OCI-M2 (cell line): ENCODE results near the gene EFCAB8.
"Not testable (repeated sequence)": the region's sequence is repeated elsewhere in the genome, so short reads cannot be mapped to it uniquely, and the experiment has no call there.

Experiments used
- DNase-seq: peaks from one replicate; lab custom pipeline; 2025; ENCODE audit not compliant: unreplicated experiment; lab: John Stamatoyannopoulos, UW

EFCAB8 gene

DNA sequence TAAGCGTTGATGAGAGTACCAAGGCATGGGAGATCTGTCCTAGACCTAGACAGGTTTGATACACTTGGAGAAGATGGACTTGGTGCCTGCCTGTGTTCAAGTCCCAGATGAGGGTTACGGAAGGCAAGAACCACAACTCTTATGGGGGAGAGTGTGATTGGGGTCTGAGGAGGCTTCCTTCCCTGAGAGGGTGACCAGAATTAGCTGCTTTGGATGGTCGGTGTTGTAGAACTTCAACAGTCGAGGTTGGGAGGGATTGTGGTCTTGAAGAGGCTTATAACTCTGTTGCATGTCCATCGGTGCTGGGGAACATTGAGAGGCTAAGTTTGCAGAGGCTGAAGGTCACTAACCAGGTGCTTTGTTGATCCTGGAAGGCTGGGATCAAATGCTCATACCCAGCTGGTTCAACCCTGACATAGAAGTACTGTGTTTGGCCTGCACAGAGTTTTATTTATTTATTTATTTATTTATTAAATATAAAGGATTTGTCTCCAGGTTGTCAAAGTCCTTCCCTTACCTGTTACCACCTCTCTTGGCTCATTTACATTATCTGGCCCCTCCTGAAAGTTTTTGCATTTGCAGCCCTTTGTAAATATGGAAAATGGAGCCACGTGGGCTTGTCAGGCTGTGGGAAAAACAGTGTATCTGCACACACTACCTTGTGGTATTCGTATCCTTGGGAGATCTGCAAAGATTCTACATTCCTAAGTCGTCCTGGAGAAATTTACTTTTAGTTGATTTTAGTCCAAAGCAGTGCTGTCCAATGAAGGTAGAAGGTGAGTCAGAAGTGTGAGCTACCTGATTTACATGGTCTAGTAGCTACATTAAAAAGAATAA is 15.8 kb upstream of the EFCAB8 start:
- no peak for DNase-seq

DNA sequence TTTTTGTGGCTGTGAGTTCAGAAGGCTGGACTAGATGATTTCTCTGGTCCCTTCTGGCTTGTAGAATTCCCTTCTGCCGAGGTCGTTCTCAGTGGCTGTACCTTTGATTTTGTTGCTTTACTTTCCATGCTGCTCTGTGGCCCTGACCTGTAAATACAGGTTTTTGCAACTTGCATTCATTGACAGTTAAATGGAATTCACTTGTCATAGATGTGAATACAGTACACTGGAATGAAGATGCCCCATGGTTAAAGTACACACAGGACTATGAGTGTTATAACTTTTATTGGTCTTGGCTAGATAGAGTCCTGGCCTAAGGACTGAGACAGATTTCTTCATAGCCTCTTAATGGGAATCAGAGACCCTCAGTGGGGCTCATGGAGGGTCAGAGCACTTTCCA is 12.9 kb upstream of the EFCAB8 start:
- no peak for DNase-seq

- DNase-seq = no peak
Measured at GRCh38 chr20:32846852-32847251, 11.9 kb upstream of the EFCAB8 start.

- no peak for DNase-seq
Measured at GRCh38 chr20:32847964-32848363, 10.8 kb upstream of the EFCAB8 start.

GRCh38 chr20:32848846-32849245 is 9.9 kb upstream of the EFCAB8 start:
- no peak for DNase-seq

DNA sequence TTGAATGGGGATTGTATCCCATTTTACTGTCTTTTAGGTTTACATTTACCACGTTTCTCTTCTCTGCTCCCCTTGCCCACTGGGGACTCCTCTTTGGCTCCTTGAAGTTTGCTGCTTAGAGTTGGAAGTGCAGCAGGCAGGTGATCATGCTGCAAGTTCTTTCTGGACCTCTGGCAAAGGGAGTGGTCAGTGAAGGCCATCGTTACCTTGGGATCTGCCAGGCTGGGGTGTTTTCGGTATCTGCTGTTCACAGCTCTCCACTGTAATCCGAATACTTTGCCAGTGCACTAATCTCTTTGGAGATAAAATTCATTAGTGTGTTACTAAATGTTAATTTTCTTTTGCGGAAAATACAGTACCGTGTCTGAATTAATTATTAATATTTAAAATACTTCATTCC is 9.1 kb upstream of the EFCAB8 start:
- no peak for DNase-seq

DNA sequence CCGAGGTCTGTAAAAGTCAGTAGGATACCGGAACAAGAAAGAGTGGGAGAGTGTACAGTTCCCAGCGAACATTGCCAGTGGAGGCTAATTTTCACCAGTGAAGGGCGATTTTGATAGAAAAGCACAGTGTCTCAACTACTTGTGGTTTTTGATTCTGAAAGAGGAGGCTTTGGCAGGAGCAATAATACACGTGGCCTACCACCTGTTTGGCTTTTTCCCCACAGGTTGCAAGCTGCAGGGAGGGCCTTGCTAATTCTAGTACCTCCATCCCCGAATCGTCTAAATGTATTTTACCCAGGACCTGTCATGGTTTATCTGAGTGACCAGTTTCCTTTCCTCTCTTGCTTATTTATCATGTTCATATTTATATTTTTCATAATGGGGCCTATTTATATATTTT is 3.3 kb upstream of the EFCAB8 start:
- DNase-seq = no peak

GRCh38 chr20:32858189-32858588 is 534 bp upstream of the EFCAB8 start:
- DNase-seq = no peak

- DNase-seq = no peak
Measured at GRCh38 chr20:32861446-32861845, 2.7 kb downstream of the EFCAB8 start.

DNA sequence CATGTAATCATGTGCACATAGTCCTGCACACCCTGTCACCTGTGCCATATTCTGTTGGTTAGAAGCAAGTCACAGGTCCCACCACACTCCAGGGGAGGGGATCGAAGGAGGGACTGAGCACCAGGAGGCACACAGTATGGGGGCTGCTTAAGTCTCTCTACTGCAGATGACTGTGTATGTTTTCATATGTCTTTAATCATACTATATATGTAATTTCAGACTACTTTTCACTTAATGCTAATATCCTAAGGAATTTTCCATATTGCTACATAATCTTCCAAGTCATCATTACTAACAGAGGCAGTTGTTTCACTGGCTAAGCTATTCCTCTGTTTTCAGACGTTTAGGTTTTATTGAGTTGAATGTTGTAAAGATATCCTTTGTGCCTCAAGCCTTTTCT is 10.8 kb downstream of the EFCAB8 start:
- DNase-seq = no peak

DNA sequence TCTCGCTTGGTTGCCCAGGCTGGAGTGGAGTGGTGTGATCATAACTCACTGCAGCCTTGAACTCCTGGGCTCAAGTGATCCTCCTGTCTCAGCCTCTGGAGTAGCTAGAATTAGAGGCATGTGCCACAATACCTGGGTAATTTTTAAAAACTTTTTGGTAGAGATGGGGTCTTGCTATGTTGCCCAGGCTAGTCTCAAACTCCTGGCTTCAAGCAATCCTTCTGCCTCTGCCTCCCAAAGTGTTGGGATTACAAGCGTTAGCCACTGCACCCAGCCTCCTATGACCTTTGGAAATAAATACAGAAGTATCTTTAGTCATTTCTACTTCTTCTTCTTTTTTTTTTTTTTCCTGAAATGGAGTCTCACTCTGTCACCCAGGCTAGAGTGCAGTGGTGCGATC is 11.8 kb downstream of the EFCAB8 start:
- not testable (repeated sequence) for DNase-seq

GRCh38 chr20:32870985-32871384 is 12.3 kb downstream of the EFCAB8 start:
- DNase-seq = no peak

DNA sequence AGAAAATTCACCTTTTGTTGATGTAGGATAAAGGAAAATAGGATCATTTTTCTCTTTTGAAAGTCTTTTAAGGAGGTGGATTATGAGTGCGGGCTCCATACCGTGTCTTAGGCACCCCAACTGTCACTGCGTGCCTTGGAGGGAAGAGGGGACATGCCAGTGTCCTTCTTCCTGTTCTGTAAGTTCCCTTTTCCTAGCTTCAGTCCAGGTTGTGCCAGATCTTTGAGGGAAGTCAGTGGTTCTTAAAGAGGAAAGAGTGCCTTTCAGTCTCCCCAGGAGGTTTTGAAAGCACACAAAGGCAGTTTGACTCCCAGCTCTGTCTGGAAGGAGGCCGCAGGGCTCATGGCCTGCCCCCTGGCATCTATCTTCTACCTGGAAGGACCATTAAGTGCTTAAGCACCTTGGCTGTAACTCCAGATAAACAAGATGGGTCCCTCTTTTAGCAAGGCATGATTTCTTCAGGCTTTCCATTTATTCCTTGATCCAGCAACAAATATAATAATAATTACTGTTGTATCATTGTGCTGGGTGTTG is 13.0 kb downstream of the EFCAB8 start:
- no peak for DNase-seq

DNA sequence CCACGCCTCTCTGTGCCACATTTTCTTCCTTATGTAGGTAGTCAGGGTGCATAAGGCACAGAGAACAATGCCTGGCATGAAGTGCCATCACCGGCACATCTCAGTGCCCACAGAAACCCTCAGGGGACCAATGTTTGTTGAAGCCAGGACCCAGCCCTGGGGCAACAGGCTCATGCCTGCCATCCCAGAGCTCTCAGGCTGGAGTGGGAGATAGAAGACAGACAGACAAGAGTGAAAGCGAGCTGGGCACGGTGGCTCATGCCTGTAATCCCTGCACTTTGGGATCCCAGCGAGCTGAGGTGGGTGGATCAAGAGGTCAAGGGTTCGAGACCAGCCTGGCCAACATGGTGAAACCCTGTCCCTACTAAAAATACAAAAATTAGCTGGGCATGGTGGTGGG is 13.5 kb downstream of the EFCAB8 start:
- DNase-seq = no peak

DNA sequence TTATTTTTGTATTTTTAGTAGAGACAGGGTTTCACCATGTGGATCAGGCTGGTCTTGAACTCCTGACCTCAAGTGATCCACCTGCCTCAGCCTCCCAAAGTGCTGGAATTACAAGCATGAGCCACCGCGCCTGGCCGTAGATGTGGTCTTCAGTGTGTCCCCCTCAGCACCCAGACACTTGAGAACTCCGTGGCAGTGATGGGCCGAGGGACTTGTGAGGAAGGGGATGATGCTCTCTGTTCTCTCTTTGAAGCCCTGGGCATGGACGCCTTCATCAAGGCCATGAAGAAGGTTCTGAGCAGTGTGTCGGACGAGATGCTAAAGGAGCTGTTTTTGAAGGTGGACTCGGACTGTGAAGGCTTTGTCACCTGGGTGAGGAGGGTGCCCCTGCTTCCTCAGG is 16.9 kb downstream of the EFCAB8 start:
- no peak for DNase-seq

- DNase-seq = no peak
Measured at GRCh38 chr20:32877507-32877906, 18.8 kb downstream of the EFCAB8 start.

DNA sequence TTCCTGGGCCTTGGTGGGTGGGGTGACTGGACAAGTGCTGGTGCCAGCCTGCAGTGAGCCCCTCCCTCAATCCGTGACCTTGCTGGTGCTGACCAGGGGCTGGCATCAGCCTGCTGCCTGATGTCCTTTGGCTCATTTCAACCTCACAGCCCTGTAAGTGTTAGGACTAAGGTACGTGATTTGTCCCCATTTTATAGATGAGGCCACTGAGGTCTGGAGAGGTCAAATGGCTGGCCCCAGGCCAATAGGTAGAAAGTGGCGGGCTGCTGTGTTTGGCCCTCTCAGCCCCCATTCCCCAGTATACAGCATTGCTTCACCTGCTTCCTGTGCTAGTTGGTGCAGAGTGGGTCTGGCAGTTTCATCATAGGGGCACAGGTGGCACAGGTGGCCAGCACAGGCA is 20.1 kb downstream of the EFCAB8 start:
- no peak for DNase-seq

GRCh38 chr20:32879538-32879937 is 20.8 kb downstream of the EFCAB8 start:
- DNase-seq = no peak

- DNase-seq = no peak
Measured at GRCh38 chr20:32880635-32881034, 21.9 kb downstream of the EFCAB8 start.

GRCh38 chr20:32883081-32883480 is 24.4 kb downstream of the EFCAB8 start:
- DNase-seq = no peak

DNA sequence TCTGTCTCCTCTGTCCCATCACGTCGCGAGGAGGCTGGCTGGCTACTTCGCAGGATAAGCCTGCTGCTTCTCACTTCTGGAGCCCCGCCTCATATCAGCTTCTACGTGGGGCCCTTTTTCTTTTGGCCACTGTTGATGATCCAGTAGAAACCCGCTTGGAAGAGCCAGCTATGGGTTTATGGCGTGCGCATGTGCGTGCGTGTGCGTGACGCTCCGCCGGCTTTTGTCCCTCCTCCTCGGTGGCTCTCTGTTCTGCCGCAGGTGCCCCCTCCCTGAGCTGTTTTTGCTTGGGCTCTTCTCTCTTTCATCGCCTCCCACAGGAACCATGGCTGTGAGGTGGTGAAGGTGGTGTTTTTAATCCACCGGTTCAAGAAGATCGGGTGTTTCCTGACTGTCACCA is 26.5 kb downstream of the EFCAB8 start:
- no peak for DNase-seq

- DNase-seq = no peak
Measured at GRCh38 chr20:32885952-32886351, 27.2 kb downstream of the EFCAB8 start.

DNA sequence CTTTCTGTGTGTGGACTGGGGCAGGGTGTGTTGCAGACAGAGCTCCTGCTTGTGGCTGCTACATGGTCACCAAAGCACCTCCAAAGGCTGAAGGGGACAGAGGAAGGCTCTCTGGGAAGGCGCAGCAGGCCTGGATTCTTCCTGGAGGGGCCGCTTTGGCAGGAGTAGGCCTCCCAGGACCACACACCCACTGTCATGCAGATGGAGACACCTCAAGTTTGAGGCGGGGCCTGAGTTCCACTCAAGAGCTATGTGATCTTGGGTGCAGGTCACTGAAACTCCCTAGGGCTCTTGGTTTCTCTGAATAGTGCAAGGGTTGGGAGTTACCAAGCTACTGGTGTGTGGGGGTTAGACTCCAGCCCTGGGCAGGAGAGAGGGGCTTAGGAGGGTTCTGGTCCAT is 27.9 kb downstream of the EFCAB8 start:
- no peak for DNase-seq
